ENCODE results near the gene GPATCH8. TPM values are rescaled to one million over a fixed set of nuclear protein-coding genes. Genes with fewer than 3 reads are reported as not detected.

The GPATCH8 gene
- polyA plus RNA-seq, 1 experiment = 13.7 TPM

- CTCF ChIA-PET = no interaction called here
- TF ChIP-seq CTCF (IDR thresholded peaks at IDR 0.05; ENCODE audit: insufficient read depth, low read depth, low read length) = no peak
Measured at GRCh38 chr17:44417553-44417952, 85.7 kb downstream of the GPATCH8 start.

GRCh38 chr17:44416558-44417289 is 86.5 kb downstream of the GPATCH8 start:
- no peak overlapping the region for H3K4me3 ChIP-seq (ENCODE audit: low read depth, low read length)
- DNase-seq (ENCODE audit: low read depth) = no peak
- ChIA-PET POLR2A (no interaction called here), CTCF (no interaction called here)
- peaks cover 4% of the 10 kb centered on the region for H3K36me3 ChIP-seq (ENCODE audit: control insufficient read depth, insufficient read depth, low read length)
- TF ChIP-seq CTCF (IDR thresholded peaks at IDR 0.05; ENCODE audit: insufficient read depth, low read depth, low read length) = no peak
- H3K27me3 ChIP-seq (ENCODE audit: control insufficient read depth, insufficient read depth, low read length) = no peaks in the 10 kb centered on the region

More at GRCh38 chr17:44417553-44417952, 85.7 kb downstream of the GPATCH8 start:
- peaks cover 4% of the 10 kb centered on the region for H3K36me3 ChIP-seq (ENCODE audit: control insufficient read depth, insufficient read depth, low read length)
- POLR2A ChIA-PET = no interaction called here
- H3K27me3 ChIP-seq (ENCODE audit: control insufficient read depth, insufficient read depth, low read length) = no peaks in the 10 kb centered on the region
- DNase-seq (ENCODE audit: low read depth) = peak; percentile 37
- H3K4me3 ChIP-seq (ENCODE audit: low read depth, low read length) = no peak overlapping the region

- Histone ChIP-seq H3K4me3 (ENCODE audit: low read depth, low read length) (no peak overlapping the region), H3K36me3 (ENCODE audit: control insufficient read depth, insufficient read depth, low read length) (peaks cover 4% of the 10 kb centered on the region), H3K27me3 (ENCODE audit: control insufficient read depth, insufficient read depth, low read length) (no peaks in the 10 kb centered on the region)
- TF ChIP-seq CTCF (IDR thresholded peaks at IDR 0.05; ENCODE audit: insufficient read depth, low read depth, low read length) = no peak
- DNase-seq (ENCODE audit: low read depth) = no peak
- POLR2A ChIA-PET = no interaction called here
- CTCF ChIA-PET = interaction anchor here (0.8 kb wide), 1 partner anchor 109 kb away, joined by 3 read pairs; no protein-coding TSS in a partner anchor
Measured at GRCh38 chr17:44414394-44415155, 88.6 kb downstream of the GPATCH8 start.

GRCh38 chr17:44409309-44410028 is 93.7 kb downstream of the GPATCH8 start:
- ChIA-PET POLR2A (no interaction called here), CTCF (interaction anchor here (1.5 to 1.8 kb wide), 2 partner anchors 10 to 114 kb away, joined by 4 to 10 read pairs; no protein-coding TSS in a partner anchor)
- no peaks in the 10 kb centered on the region for H3K36me3 ChIP-seq (ENCODE audit: control insufficient read depth, insufficient read depth, low read length)

More at GRCh38 chr17:44409309-44410028, 93.7 kb downstream of the GPATCH8 start:
- Histone ChIP-seq H3K27me3 (ENCODE audit: control insufficient read depth, insufficient read depth, low read length) (no peaks in the 10 kb centered on the region), H3K4me3 (ENCODE audit: low read depth, low read length) (no peak overlapping the region)
- TF ChIP-seq CTCF (IDR thresholded peaks at IDR 0.05; ENCODE audit: insufficient read depth, low read depth, low read length) = no peak
- DNase-seq (ENCODE audit: low read depth) = no peak

All from BJ (cell line).